Measurements from ENCODE around the gene ADRA2A.

The ADRA2A gene

GRCh38 chr10:111107846-111108245 is 31.0 kb downstream of the ADRA2A start:
- DNase-seq (no peak), ATAC-seq (replicated peaks) (no peak)
- H3K27ac Mint-ChIP-seq: no peak overlapping the region
- H3K4me3 Mint-ChIP-seq: no peak overlapping the region
- H3K27me3 Mint-ChIP-seq: peaks cover 18 to 45% of the 10 kb centered on the region in 2 donors
- no peaks in the 10 kb centered on the region for H3K9me3 Mint-ChIP-seq
- peaks cover 0 to 4% of the 10 kb centered on the region in 2 donors for H3K4me1 Mint-ChIP-seq (ENCODE audit: low read depth in 2 of 2)
- H3K36me3 Mint-ChIP-seq (ENCODE audit: insufficient read depth): no peaks in the 10 kb centered on the region

DNA sequence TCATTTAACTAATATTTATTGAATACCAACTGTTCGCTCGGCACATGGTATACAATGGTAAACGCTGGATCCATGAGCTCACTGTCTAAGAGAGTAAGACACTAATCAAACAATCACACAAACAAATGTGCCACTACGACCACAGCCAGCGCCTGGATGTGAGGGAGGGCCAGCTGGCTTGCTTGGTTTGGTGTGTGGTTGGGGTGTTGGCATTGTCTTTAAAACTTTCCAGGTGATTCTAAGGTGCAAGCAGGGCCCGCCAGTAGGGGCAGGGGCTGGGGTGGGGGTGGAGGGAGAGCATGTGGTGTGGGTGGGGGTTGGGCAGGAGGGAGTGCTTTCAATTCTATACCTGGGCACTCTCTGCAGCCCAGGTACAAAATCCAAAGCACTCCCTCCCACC is 31.6 kb downstream of the ADRA2A start:
- Mint-ChIP-seq H3K4me3 (no peak overlapping the region), H3K27ac (no peak overlapping the region), H3K36me3 (ENCODE audit: insufficient read depth) (no peaks in the 10 kb centered on the region), H3K27me3 (peaks cover 14 to 39% of the 10 kb centered on the region in 2 donors), H3K4me1 (ENCODE audit: low read depth in 2 of 2) (peaks cover 0 to 7% of the 10 kb centered on the region in 2 donors), H3K9me3 (no peaks in the 10 kb centered on the region)
- DNase-seq (no peak), ATAC-seq (replicated peaks) (no peak)

DNA sequence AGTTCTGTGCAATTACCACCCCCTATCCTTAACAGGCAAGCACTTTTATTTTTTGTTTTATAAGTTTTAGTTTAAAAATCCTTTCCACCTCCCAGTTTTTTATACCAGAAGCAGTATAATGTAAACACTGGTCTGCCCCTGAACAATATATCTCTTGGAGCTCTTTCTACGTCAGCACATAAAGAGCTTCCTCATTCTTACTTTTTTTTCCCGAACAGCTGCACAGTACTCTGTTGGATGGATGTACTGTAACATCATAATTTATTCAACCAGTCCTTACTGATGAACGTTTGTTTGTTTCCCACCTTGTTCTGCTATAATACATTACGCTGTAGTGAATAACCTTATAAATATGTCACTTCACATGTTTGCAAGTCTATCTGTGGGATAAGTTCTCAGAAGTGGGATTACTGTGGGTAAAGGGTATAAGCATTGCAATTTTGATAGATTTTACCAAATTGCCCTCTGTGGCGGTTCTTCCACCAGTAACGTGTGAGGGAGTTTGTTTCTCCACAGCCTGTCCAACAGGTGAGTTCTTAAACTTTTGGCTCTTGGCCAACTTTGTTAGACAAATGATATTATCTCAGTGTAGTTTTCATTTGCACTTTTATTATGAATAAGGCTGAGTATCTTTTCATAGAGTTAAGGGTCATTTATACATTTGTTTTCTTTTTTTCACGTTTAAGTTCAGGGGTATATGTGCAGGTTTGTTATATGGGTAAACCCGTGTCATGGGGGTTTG is 32.8 kb downstream of the ADRA2A start:
- Mint-ChIP-seq H3K36me3 (ENCODE audit: insufficient read depth) (no peaks in the 10 kb centered on the region), H3K9me3 (no peaks in the 10 kb centered on the region), H3K4me3 (no peak overlapping the region), H3K4me1 (ENCODE audit: low read depth in 2 of 2) (peaks cover 0 to 11% of the 10 kb centered on the region in 2 donors), H3K27ac (no peak overlapping the region), H3K27me3 (peaks cover 14 to 27% of the 10 kb centered on the region in 2 donors)
- no peak for DNase-seq
- no peak for ATAC-seq (replicated peaks)

DNA sequence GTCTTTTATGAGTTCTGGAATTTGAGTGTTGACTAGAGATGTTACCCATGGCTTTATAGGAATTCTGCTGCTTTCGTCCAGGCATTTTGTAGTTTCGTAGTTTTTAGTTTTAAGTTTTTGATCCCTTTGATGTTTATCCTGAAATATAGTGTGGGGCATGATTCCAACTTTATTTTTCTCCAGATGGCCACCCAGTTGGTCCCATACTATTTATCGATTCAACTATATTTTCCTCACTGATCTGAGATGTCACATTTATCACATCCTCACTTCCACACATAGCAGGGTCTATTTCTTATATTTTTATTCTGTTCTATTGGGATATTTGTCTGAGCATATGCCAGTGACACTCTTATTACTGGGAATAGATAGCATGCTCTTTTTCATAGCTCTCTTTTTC is 33.9 kb downstream of the ADRA2A start:
- peaks cover 9 to 16% of the 10 kb centered on the region in 2 donors for H3K27me3 Mint-ChIP-seq
- no peak for ATAC-seq (replicated peaks)
- no peaks in the 10 kb centered on the region for H3K9me3 Mint-ChIP-seq
- no peak overlapping the region for H3K4me3 Mint-ChIP-seq
- DNase-seq: no peak
- no peaks in the 10 kb centered on the region for H3K36me3 Mint-ChIP-seq (ENCODE audit: insufficient read depth)
- no peak overlapping the region for H3K27ac Mint-ChIP-seq
- peaks cover 0 to 12% of the 10 kb centered on the region in 2 donors for H3K4me1 Mint-ChIP-seq (ENCODE audit: low read depth in 2 of 2)

- ATAC-seq (replicated peaks): no peak
- H3K9me3 Mint-ChIP-seq: no peaks in the 10 kb centered on the region
- H3K36me3 Mint-ChIP-seq (ENCODE audit: insufficient read depth): no peaks in the 10 kb centered on the region
- peaks cover 7 to 8% of the 10 kb centered on the region in 2 donors for H3K27me3 Mint-ChIP-seq
- no peak overlapping the region for H3K27ac Mint-ChIP-seq
- no peak overlapping the region for H3K4me3 Mint-ChIP-seq
- peaks cover 0 to 12% of the 10 kb centered on the region in 2 donors for H3K4me1 Mint-ChIP-seq (ENCODE audit: low read depth in 2 of 2)
- DNase-seq: no peak
Measured at GRCh38 chr10:111112333-111112732, 35.5 kb downstream of the ADRA2A start.

DNA sequence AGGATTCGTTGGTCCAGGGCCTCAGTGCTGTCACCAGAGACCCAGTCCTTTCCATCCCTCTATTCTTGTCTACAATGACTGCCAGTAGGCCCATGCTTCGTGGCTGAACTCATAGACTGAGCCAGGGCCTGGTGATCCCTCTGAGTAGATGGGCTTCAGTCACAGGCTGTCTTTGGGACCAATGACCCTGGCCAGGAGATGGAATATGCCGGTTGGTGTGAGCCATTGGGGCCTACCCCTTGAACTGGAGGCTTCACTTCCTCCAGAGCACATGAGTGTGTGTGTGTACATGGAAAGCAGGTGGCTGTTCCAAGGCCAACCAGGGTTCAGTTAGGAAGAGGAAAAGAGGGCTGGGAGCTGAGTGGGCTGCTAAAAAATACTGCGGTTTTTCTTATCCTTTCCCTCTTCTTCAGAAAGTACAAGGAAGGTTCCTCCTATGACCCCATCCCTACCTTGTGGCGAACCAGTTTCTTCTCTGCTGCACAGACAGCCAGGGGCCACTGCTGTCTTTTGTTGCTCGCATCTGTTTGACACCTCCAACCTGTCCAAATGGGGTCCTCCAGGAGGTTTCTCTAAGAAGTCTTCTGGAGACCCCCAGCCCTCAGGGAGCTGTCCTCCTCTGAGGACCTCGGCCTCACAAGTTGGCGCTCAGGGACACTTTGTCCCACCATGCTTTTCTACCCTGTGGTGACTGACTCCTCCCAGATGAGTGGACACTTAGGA is 36.6 kb downstream of the ADRA2A start:
- H3K4me1 Mint-ChIP-seq (ENCODE audit: low read depth in 2 of 2): peaks cover 0 to 12% of the 10 kb centered on the region in 2 donors
- DNase-seq (no peak), ATAC-seq (replicated peaks) (no peak)
- H3K27ac Mint-ChIP-seq: no peak overlapping the region
- H3K27me3 Mint-ChIP-seq: peaks cover 7 to 8% of the 10 kb centered on the region in 2 donors
- H3K9me3 Mint-ChIP-seq: no peaks in the 10 kb centered on the region
- no peaks in the 10 kb centered on the region for H3K36me3 Mint-ChIP-seq (ENCODE audit: insufficient read depth)
- no peak overlapping the region for H3K4me3 Mint-ChIP-seq

DNA sequence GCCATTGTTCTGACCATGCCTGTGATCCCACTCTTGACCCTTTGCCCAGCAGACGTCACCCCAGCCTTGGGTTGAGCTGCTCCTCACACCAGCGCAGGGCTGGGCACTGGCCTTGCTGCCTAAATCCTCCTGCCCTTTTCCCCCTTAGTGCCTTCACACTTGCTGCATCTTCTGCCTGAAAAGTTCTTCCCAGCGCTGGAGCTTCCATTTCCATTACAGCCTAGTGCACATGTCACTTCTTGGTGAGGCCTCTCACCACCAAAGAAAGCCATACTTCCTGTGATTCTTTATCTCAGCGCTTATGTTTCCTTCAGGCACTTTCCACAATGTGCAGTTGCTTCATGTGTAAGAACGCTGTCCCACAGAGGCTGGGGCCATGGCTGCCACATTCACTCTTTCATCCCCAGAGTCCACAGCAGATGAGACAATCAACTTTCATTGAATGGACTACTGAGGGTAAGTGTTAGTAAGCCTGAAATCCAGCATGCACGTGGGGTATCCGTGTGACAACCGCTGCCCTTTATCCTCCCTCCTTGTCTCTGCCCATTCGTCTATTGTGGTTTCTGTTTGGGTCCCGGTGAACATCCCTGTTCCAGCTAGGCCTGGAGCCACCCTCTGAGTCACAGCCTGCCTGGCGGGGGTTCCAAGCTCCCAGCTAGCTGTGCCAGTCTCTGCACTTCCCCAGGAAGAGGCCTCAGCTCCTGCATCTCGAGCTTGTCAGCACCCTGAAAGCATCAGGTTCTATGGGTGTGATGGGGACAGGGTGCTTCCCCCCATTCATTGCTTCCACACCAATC is 37.3 kb downstream of the ADRA2A start:
- H3K27ac Mint-ChIP-seq: no peak overlapping the region
- H3K9me3 Mint-ChIP-seq: no peaks in the 10 kb centered on the region

DNA sequence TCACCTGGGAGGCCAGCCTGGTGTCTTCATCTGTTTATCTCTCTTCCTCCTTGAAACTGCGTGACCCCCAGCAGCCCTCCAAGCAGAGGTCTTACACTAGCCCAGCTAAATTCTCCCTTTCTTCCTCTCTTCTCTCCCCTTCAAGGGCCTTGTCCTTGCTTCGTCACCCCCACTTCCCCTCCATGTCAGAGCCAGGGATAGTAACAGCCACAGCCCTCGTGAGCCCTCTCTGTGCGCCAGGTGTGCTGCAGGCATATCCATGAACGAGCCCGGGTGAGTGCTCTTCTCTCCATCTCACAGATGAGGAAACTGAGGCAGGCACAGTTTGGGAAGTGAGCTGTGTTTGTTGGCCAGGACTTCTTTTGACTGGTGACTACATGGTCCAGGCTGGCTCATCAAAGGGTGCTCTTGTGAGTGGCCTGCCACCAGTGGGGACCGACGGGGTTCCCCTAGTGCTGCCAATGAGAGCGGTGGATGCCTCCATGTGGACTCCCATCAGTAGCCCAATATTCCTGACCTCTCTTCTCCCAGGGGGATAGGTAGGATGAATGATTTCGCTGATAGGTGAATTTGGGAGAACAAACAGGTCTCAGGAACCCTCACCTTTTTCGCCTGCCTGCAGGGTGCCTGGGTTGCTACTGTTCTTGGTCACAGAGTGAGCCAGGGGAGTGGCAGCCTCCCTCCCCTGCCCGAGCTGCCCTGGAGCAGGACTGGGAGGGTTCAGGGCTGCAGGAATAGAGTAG is 38.1 kb downstream of the ADRA2A start:
- H3K4me1 Mint-ChIP-seq (ENCODE audit: low read depth in 2 of 2): peaks cover 0 to 12% of the 10 kb centered on the region in 2 donors
- ATAC-seq (replicated peaks) (no peak), DNase-seq (no peak)
- no peaks in the 10 kb centered on the region for H3K36me3 Mint-ChIP-seq (ENCODE audit: insufficient read depth)
- no peak overlapping the region for H3K4me3 Mint-ChIP-seq
- no peaks in the 10 kb centered on the region for H3K9me3 Mint-ChIP-seq
- H3K27ac Mint-ChIP-seq: no peak overlapping the region
- peaks cover 7 to 8% of the 10 kb centered on the region in 2 donors for H3K27me3 Mint-ChIP-seq

More for the DNA sequence above, 37.3 kb downstream of the ADRA2A start:
- no peak for ATAC-seq (replicated peaks)
- Mint-ChIP-seq H3K27me3 (peaks cover 7 to 8% of the 10 kb centered on the region in 2 donors), H3K4me1 (ENCODE audit: low read depth in 2 of 2) (peaks cover 0 to 12% of the 10 kb centered on the region in 2 donors), H3K36me3 (ENCODE audit: insufficient read depth) (no peaks in the 10 kb centered on the region), H3K4me3 (no peak overlapping the region)
- DNase-seq: no peak

- Mint-ChIP-seq H3K27me3 (peaks cover 11 to 15% of the 10 kb centered on the region in 2 donors), H3K4me3 (no peak overlapping the region), H3K4me1 (ENCODE audit: low read depth in 2 of 2) (peaks cover 0 to 12% of the 10 kb centered on the region in 2 donors), H3K27ac (no peak overlapping the region), H3K36me3 (ENCODE audit: insufficient read depth) (no peaks in the 10 kb centered on the region), H3K9me3 (no peaks in the 10 kb centered on the region)
- no peak for ATAC-seq (replicated peaks)
- DNase-seq: no peak
Measured at GRCh38 chr10:111116211-111116610, 39.4 kb downstream of the ADRA2A start.

GRCh38 chr10:111116762-111117445 is 40.1 kb downstream of the ADRA2A start:
- Mint-ChIP-seq H3K4me3 (no peak overlapping the region), H3K36me3 (ENCODE audit: insufficient read depth) (no peaks in the 10 kb centered on the region), H3K27me3 (peaks cover 18 to 19% of the 10 kb centered on the region in 2 donors), H3K4me1 (ENCODE audit: low read depth in 2 of 2) (peaks cover 0 to 12% of the 10 kb centered on the region in 2 donors), H3K27ac (no peak overlapping the region), H3K9me3 (no peaks in the 10 kb centered on the region)
- ATAC-seq (replicated peaks): no peak
- DNase-seq: no peak

DNA sequence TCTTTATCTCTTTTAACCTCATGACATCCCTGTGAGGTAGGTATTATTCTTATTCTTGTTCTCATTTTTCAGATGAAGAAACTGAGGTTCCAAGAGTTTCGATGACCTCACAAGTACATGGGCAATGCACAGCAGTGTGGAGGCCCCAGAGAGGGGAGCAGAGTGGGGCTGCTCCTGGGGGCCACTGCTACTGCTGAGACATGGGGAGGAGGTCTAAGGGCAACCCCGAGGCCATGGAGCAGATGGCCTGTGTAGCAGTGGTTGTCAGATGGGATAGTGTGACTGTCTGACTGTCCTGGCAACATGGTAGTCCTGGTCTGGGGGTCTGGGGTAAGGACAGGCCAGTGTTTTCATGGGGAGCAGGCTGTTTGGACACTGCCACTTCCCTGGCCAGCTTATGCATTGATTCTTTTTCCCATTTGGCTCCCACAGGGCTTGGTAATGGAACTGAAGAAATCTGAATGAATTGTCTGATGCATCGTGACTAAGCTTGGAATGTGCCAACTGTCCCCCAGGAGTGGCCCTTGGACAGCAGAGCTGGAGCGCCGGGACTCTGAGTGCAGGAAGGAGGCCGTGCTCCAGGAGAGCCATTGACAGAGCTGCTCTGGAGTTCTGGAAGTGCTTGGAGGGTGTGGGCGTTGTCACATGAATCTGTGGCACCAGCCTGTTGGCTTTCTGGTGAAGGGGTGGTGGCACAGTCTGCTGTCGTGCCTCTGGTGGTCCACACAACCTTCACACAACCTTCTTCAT is 40.9 kb downstream of the ADRA2A start:
- Mint-ChIP-seq H3K4me3 (no peak overlapping the region), H3K9me3 (no peaks in the 10 kb centered on the region), H3K27me3 (peaks cover 19 to 20% of the 10 kb centered on the region in 2 donors), H3K27ac (no peak overlapping the region), H3K36me3 (ENCODE audit: insufficient read depth) (peaks cover 2% of the 10 kb centered on the region), H3K4me1 (ENCODE audit: low read depth in 2 of 2) (peaks cover 0 to 9% of the 10 kb centered on the region in 2 donors)
- DNase-seq (no peak), ATAC-seq (replicated peaks) (no peak)

GRCh38 chr10:111118758-111119157 is 41.9 kb downstream of the ADRA2A start:
- Mint-ChIP-seq H3K27me3 (peaks cover 20 to 22% of the 10 kb centered on the region in 2 donors), H3K36me3 (ENCODE audit: insufficient read depth) (peaks cover 2% of the 10 kb centered on the region), H3K4me3 (no peak overlapping the region), H3K4me1 (ENCODE audit: low read depth in 2 of 2) (peaks cover 0 to 5% of the 10 kb centered on the region in 2 donors), H3K9me3 (no peaks in the 10 kb centered on the region), H3K27ac (no peak overlapping the region)
- no peak for ATAC-seq (replicated peaks)
- no peak for DNase-seq
